ENCODE data around the gene ZNF17.
A peak's percentile ranks its signal among the peaks of the same experiment; 100 is the strongest.
"Not testable (repeated sequence)": the region's sequence is repeated elsewhere in the genome, so short reads cannot be mapped to it uniquely, and the experiment has no call there.

ZNF17 gene

DNA sequence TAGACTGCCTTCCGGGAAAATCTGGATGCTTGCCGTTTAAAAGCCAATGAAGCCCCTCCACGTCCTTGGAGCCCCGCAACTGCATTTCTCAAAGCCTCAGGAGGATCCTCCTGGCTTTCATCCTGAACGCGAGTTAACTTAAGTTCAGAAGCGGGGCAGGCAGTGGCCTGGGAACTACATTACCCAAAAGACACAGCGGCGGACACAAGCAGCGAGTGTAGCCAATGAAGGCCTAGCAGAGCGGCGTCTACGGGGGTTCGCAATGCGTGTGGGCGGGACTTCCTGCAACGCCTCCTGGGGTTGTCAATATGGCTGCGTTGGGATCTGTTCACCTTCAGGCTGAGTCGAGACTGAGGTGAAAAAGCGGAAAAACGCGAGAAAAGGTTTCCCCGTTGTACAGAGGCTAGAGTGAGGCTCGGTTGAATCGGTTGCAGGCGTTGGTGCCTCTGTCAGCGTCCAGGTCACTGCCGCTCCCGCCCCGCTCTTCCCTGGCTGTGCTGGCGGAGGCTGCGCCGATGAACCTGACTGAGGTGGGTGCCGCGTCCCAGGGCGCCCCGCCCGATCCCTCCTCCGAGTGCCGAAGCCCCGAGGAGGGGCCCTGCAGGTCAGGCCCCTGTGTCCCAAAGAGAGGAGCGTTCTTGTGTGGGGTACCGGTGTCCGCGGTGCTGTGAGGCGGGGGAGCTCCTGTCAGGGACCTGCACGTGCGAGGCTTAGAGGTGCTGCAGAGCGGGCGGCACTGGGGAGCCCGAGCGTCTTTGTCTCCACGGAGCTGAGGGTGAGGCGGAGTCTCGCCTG, at the start of gene ZNF17:
Gene ZNF17 (plus strand): TSS at position 285 of the 795 bp plus-strand sequence. CDS start 2,455 bp downstream, outside the sequence.
- peak; percentile 92 to 93 for DNase-seq

- no peak for DNase-seq
Measured at GRCh38 chr19:57362419-57362818, 48.5 kb upstream of the ZNF17 start.

GRCh38 chr19:57362997-57363687, 47.8 kb upstream of the ZNF17 start, which contains the start of the genes TRAPPC2B and ZNF547:
Gene TRAPPC2B (plus strand): TSS chr19:57363551. CDS start chr19:57364834, 1,283 bp downstream.
Gene ZNF547 (plus strand): TSS chr19:57363551. CDS start chr19:57368556, 5,005 bp downstream.
- peak; percentile 99 for DNase-seq

GRCh38 chr19:57363688-57364181, 47.2 kb upstream of the ZNF17 start:
- DNase-seq: no peak

- DNase-seq: no peak
Measured at GRCh38 chr19:57366776-57367175, 44.2 kb upstream of the ZNF17 start.

DNA sequence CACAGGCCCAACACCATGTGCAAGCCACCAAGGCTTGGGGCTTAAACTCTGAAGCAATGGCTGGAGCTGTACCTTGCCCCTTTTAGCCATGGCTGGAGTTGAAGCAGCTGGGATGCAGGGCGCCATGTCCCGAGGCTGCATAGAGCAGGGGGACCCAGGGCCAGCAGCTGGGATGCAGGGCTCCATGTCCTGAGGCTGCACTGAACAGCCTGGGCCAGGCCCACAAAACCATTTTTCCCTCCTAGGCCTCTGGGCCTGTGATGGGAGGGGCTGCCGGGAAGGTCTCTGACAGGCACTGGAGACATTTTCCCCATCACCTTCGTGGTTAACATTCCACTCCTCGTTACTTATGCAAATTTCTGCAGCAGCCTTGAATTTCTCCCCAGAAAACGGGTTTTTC, 36.8 kb upstream of the ZNF17 start:
- DNase-seq: no peak

DNA sequence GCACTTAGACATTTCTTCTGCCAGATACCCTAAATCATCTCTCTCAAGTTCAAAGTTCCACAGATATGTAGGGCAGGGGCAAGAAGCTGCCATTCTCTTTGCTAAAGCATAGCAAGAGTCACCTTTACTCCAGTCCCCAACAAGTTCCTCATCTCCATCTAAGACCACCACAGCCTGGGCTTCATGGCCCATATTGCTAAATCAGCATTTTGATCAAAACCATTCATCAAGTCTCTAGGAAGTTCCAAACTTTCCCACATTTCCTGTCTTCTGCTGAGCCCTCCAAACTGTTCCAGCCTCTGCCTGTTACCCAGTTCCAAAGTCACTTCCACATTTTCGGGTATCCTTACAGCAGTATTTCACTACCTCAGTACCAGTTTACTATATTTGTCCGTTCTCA, 36.3 kb upstream of the ZNF17 start:
- DNase-seq: not testable (repeated sequence)

- no peak for DNase-seq
Measured at GRCh38 chr19:57376151-57376550, 34.8 kb upstream of the ZNF17 start.

- no peak for DNase-seq
Measured at GRCh38 chr19:57377498-57378146, 33.3 kb upstream of the ZNF17 start.

DNA sequence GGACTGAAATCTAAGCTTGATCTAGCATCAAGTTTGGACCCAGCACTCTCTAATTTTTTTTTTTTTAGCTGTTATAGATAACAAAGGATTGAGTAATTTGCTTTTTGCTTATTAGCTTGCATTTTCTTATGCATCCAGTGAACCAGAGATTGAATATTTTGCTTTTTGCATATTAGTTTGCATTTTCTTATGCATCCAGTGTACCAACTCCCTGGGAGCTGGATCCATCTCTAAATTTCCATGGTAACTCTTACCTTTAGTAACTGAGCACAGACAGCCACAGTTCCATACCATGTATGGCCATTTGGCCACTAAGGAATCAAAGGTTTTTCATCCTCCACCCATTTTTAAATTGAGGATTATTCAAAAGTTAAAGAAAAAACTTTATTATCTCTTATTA, 30.0 kb upstream of the ZNF17 start:
- no peak for DNase-seq

DNA sequence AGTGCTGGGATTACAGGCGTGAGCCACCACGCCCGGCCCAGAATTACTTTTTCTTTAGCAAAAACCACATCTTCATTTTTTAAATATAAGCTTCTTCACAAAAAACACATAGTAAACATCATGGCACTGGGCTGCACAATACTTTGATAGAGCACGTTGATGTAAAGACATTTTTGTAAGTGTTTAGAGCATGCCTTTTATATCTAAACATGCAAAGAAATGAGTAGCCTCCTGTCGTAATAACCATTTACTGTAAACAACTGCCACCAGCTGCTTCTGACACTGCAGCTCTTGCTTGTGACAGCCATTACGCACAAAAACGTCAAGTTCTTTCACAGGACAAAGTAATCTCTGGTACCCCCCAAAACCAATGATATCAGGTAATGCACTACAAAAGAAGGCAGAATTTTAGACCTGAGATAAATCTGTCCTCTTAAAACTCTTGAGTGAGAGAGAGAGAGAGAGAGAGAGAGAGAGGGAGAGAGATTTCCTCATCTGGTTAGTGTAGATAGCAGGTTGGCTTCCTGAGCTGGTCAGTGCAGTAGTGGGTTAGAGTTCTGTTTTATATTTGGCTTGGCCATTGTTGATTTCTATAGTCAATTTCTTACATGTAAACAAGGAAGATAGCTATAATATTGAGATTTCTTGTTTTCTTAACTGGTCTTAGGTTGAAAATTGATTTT, 28.0 kb upstream of the ZNF17 start:
- DNase-seq: no peak

DNA sequence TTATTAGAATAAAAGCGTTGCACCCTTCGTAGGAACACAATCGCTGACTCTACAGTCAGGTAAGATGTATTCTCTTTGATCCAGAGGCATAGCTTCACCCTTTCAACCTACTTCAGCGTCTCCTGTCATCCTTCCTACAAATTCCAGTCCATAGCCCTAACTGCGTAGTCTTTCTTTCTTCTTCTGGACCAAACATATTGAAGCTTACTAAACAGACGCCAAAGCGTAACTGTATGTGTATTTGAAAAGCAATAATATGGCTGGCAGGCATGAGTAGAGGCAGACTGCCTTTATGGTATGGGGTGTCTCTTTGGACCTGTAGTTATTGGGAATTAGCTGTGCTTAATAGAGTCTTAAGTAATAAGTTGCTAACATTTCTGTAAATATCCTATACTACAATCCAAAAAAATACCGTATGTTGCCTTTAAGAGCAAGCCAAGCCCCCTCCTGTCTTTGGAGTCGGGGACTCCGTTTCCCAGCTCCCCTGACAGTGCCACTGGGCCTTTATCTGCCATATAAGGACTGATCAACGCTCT, 21.7 kb upstream of the ZNF17 start:
- no peak for DNase-seq

- DNase-seq: peak; percentile 98
Measured at GRCh38 chr19:57389730-57390598, 21.0 kb upstream of the ZNF17 start, which contains the start of gene ZNF548. Gene ZNF548 (plus strand): TSS chr19:57389854. CDS start chr19:57390100, 246 bp downstream.

- no peak for DNase-seq
Measured at GRCh38 chr19:57395710-57396109, 15.3 kb upstream of the ZNF17 start.

GRCh38 chr19:57398868-57399267, 12.1 kb upstream of the ZNF17 start:
- DNase-seq: no peak

DNA sequence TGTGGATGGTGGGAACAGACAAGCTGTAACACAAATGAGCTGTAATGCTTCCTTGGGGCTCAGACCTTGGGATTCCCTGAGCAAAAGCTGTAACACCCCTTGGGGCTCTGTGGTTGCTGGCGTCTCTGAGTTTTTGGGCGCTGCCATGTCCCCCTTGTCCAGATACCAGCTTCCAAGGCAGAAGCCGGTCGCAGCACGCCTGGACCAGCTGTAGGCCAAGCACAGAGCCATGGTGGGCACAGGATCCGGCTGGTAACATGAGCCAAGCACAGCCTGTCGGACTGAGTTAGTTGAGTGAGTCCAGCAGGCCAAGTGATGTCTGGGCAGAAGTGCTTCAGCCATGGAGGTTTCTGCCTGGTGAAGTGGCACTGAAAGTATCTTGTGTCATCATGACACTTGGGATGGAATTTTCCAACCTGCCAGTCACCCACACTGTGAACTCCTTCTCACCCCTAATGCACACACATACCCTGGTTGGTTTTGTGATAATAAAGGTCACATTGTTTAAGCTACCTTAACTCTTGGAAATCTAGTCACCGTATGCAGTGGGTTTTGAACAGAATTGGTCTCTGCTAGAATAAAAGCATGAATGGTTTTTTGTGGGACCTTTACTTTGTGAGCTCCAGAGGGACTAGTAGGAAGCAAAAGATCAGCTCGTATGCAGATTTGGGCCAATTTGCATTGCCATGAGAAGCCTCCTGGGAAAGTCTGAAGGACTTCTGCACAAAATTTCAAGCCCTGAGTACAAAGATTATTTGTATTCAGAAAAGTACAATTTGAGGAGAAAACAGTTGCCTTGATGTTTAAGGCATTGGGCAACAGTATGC, 7.0 kb upstream of the ZNF17 start:
- no peak for DNase-seq

DNA sequence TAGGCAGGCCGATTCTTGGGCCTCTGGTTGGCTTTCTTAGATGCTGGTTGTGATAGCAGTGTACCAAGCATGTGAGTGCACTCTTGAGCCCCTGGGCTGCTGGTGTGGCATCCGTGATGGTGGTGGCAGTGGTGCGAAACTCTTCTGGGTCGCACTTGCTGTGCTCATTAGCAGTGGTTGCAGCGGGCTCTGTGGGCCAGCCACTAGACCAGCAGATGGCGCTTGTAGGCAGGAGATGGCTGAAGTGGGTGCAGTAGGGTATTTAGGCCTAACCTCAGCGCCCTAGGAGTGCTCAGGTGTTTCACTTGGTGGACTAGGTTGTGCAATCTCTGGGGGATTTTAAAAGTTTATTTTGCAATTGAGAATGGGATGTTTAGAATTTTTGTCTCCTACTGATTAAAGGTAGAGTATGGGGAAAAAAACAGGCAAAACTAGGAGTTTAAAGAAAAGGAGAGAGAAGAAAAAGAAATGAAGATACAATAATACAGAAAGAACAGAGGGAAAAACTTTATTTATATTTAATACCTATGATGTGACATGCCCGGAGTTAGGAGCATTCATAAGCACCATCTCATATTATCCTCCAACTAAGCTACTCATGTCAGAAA, 4.3 kb upstream of the ZNF17 start:
- DNase-seq: peak; percentile 73 to 82

DNA sequence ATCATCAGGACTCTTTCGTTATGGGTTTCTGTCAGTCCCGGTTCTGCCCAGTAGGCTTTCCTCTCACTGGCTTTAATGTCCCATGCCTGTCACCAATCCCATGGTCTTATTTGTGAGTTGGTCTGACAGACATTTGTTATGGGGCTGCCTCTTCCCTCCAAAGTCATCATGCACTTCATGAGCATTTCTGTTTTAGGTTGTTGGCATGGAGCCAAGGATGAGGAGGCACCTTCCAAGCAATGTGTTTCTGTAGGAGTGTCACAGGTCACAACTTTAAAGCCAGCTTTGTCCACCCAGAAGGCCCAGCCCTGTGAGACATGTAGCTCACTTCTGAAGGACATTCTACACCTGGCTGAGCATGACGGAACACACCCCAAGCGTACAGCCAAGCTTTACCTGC, 8.5 kb downstream of the ZNF17 start:
- no peak for DNase-seq

GRCh38 chr19:57421037-57421436, 10.1 kb downstream of the ZNF17 start:
- DNase-seq: no peak

Data from CD4-positive, alpha-beta T cell treated with Interferon alpha-2 for 1 hour (primary cell).